Measurements from ENCODE around the gene FRMD4B. TPM values are rescaled to one million over a fixed set of nuclear protein-coding genes. Genes with fewer than 3 reads are reported as not detected.

FRMD4B gene
- total RNA-seq, 6 experiments from 2014 or later, result 0.03 to 0.12 (median 0.07) TPM; not detected in 1

DNA sequence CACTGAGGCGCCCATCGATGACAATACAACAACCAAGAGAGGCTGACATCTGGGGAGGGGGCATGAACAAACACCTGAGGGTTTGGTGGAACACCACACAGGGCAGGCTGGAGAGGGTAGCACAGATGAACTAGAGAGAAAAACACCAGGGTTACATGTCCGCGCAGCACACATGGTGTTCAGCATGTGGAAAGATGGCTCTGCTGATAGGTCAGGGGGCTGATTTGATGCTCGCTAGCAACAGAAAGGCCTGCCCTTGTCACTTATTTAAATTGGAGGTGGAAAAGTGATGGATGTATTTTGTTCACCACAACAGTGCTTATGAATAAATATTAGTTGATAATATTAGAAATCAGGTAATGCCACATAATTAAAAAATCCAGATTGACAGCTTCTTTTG lies 67.5 kb downstream of the FRMD4B start:
- H3K27ac Mint-ChIP-seq, result no peak overlapping the region
- TF ChIP-seq, protein P1, sequence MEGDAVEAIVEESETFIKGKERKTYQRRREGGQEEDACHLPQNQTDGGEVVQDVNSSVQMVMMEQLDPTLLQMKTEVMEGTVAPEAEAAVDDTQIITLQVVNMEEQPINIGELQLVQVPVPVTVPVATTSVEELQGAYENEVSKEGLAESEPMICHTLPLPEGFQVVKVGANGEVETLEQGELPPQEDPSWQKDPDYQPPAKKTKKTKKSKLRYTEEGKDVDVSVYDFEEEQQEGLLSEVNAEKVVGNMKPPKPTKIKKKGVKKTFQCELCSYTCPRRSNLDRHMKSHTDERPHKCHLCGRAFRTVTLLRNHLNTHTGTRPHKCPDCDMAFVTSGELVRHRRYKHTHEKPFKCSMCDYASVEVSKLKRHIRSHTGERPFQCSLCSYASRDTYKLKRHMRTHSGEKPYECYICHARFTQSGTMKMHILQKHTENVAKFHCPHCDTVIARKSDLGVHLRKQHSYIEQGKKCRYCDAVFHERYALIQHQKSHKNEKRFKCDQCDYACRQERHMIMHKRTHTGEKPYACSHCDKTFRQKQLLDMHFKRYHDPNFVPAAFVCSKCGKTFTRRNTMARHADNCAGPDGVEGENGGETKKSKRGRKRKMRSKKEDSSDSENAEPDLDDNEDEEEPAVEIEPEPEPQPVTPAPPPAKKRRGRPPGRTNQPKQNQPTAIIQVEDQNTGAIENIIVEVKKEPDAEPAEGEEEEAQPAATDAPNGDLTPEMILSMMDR (IDR thresholded peaks at IDR 0.05), result no peak
- no peaks in the 10 kb centered on the region for H3K9me3 Mint-ChIP-seq
- H3K36me3 Mint-ChIP-seq (ENCODE audit: low read depth), result no peaks in the 10 kb centered on the region
- no peak overlapping the region for H3K4me3 Mint-ChIP-seq
- peaks cover 11% of the 10 kb centered on the region for H3K27me3 Mint-ChIP-seq (ENCODE audit: insufficient read depth)
- DNase-seq, result no peak
- H3K4me1 Mint-ChIP-seq (ENCODE audit: low read depth), result peaks cover 6% of the 10 kb centered on the region

DNA sequence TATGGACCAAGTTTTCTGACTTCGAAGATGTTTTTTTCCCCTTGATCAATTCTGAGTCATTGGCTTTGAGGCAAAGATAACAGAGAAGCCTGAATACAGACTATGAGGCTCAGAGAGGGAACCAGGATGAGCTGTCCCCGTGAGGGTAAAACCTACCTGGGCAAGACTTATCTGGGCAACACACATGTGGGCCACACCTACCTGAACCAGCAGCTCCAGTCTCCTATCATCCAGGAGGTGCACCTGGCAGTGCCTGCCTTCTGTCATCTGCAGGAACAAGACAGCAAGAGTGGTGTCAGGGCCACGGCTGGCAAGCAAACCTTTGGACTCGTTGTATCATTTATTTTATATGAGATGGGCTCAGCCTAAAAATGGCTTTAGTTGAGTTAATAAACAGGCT lies 72.6 kb downstream of the FRMD4B start:
- no peak overlapping the region for H3K27ac Mint-ChIP-seq

DNA sequence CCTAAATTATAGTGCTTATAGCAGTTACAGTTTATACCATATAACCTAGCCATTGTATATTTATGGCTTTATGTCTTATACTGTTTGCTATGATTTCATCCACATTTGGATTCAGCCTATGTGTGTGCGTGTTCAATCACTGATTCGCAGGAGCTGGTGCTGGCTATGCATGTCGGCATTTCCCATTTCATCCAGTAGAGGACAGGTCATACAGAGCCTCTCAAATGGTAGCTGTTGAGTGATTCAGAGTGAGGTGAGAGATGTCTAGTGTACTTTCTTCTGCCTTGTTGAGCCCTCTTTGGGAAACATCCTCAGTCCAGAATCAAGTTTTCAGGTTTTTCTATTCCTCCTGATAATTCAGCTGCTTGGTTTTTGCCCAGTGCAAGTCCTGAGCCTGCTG lies 76.1 kb downstream of the FRMD4B start:
- Mint-ChIP-seq H3K27ac (no peak overlapping the region), H3K36me3 (ENCODE audit: low read depth) (no peaks in the 10 kb centered on the region), H3K4me3 (no peak overlapping the region), H3K9me3 (no peaks in the 10 kb centered on the region), H3K27me3 (ENCODE audit: insufficient read depth) (peaks cover 9% of the 10 kb centered on the region), H3K4me1 (ENCODE audit: low read depth) (peaks cover 9% of the 10 kb centered on the region)
- DNase-seq, result peak; percentile 64
- TF ChIP-seq, protein P1 (IDR thresholded peaks at IDR 0.05), result peak; percentile 68

More for the DNA sequence above, 72.6 kb downstream of the FRMD4B start:
- H3K36me3 Mint-ChIP-seq (ENCODE audit: low read depth), result no peaks in the 10 kb centered on the region
- TF ChIP-seq, protein P1 (IDR thresholded peaks at IDR 0.05), result no peak
- no peak for DNase-seq
- H3K9me3 Mint-ChIP-seq, result no peaks in the 10 kb centered on the region
- peaks cover 6% of the 10 kb centered on the region for H3K27me3 Mint-ChIP-seq (ENCODE audit: insufficient read depth)
- H3K4me3 Mint-ChIP-seq, result no peak overlapping the region
- H3K4me1 Mint-ChIP-seq (ENCODE audit: low read depth), result no peaks in the 10 kb centered on the region

DNA sequence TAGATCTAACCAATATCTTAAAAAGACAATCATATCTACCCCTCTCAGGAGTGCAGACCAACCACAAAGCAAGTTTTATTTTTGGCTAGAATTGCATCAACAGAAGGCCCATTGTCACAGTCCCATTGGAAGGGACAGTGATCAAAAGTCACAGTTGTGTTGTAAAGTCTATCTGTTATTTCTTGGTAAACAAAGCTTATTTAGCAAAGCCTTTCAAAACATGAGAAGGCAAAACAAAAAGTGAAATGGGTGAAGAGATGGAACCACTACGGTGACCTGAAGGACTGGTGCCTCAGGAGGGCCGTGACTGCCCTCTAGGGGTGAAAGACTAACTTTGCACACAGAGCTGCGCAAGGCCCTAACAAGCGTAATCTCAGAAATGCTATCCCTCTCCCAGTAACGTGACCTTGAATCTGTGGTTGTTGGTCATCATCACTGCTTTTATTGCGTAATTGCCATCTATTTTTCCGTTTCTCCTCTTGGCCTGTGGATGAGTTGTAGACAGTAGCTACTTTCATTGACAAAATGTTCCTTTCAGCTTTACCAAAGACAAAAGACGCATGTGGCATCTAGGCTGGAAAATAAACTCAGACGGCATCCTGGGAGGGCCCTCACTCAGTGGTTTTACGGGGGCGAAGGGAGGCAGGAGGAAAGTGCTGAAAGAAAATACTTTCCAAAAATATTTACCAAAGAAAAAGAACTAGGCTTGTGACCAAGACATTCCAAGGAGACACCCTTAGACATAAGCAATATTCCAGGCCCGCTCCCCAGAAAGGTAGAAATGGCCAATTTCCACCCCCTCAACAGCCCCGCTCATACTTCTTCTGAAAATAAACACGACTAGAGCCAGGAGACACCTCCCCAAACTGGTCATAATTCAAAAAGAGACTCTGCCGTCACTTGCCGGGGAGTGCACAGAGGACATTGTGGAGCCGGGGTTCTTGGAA lies 79.4 kb downstream of the FRMD4B start:
- TF ChIP-seq, protein P1 (IDR thresholded peaks at IDR 0.05), result peak; percentile 94
- H3K4me3 Mint-ChIP-seq, result no peak overlapping the region
- peak; percentile 80 for DNase-seq
- no peak overlapping the region for H3K27ac Mint-ChIP-seq
- peaks cover 7% of the 10 kb centered on the region for H3K27me3 Mint-ChIP-seq (ENCODE audit: insufficient read depth)
- H3K9me3 Mint-ChIP-seq, result no peaks in the 10 kb centered on the region
- no peaks in the 10 kb centered on the region for H3K36me3 Mint-ChIP-seq (ENCODE audit: low read depth)
- peaks cover 9% of the 10 kb centered on the region for H3K4me1 Mint-ChIP-seq (ENCODE audit: low read depth)

DNA sequence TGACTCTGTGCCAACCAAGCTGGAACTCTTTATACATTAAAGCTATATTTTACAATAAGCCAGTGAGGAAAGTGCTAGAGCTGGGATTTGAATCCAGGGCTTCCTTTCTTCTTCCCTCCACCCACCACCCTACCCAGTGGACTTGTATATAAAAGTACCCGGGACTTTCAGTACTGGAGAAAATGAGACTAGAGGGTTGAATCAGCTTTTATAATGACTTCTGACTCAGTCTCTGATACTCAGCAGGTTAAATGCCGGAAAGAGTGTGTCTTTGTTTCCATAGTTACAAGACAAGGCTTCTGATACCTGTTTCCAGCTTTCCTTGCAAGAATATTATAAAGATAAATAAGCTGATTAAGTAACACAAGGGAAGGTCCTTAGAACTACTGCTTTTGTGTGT lies 80.9 kb downstream of the FRMD4B start:
- H3K9me3 Mint-ChIP-seq, result no peaks in the 10 kb centered on the region
- TF ChIP-seq, protein P1 (IDR thresholded peaks at IDR 0.05), result no peak
- no peak overlapping the region for H3K27ac Mint-ChIP-seq
- H3K36me3 Mint-ChIP-seq (ENCODE audit: low read depth), result no peaks in the 10 kb centered on the region
- H3K4me1 Mint-ChIP-seq (ENCODE audit: low read depth), result peaks cover 13% of the 10 kb centered on the region
- DNase-seq, result no peak
- peaks cover 7% of the 10 kb centered on the region for H3K27me3 Mint-ChIP-seq (ENCODE audit: insufficient read depth)
- H3K4me3 Mint-ChIP-seq, result no peak overlapping the region
